ENCODE data around the gene GSKIP. TPM values are rescaled to one million over a fixed set of nuclear protein-coding genes. Genes with fewer than 3 reads are reported as not detected.

The GSKIP gene
- total RNA-seq, 6 experiments from 2014 or later = 23.1 to 37.3 (median 27.2) TPM

DNA sequence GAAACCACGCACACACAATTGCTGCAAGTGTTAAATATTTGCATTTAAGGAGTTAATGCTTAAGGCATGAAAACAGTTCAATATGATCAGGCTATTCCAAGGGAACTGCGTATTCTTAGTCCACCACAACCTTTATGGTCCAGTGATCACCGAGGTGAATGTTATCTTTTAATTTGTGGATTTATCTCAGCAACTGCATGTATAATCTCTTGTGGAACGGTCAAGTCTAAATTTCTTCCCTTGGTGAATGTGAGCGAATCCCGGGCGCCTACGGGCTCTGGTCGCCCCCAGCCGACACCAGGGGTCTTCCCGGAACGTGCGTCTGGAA is 27.6 kb downstream of the GSKIP start:
- no peaks in the 10 kb centered on the region for H3K9me3 Mint-ChIP-seq
- H3K36me3 Mint-ChIP-seq (ENCODE audit: low read depth) = no peaks in the 10 kb centered on the region
- peaks cover 8% of the 10 kb centered on the region for H3K4me1 Mint-ChIP-seq (ENCODE audit: low read depth)
- H3K27ac Mint-ChIP-seq = peak overlapping the region; percentile 80
- no peak for TF ChIP-seq CTCF (IDR thresholded peaks at IDR 0.05)
- no peak for DNase-seq
- H3K4me3 Mint-ChIP-seq = peak overlapping the region; percentile 92
- H3K27me3 Mint-ChIP-seq (ENCODE audit: insufficient read depth) = peaks cover 5% of the 10 kb centered on the region

DNA sequence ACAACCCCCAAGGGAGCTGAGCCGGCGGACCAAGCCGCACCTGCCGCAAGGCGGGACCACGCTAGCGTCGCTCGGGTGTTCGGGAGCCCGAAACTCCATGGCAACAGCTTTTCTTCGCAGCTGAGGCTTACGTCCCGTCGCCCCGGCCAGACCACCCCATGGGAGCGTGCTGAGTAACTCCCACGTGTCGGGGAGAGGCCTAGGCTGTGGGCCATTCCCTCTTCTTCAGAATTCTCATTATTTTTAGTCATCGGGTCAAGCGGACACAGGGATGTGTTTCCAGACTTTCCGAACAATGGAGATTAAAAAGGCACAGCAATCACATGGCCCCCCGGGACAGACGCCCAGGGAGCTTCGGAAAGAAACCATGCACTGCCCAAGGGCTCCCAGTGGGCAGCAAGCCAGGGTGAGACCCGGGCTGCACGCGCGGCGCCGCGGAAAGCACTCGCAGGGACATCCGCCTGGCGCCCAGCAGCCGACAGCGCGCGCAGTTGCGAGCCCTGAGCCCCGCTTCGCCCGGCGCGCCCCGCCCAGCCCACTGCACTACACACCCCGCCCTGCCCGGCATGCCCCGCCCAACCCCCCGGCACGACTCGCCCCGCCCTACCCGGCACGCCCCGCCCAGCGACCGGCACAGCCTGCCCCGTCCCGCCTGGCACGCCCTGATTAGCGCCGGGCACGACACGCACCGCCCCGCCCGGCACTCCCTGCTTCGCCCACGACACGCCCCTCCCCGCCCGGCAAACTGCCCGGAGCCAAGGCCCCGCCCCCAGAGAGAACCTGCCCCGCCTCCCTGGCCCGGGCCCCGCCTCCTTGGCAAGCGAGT is 28.2 kb downstream of the GSKIP start:
- no peak; the same call in 1 of the 2 replicates for TF ChIP-seq CTCF (IDR thresholded peaks at IDR 0.05)
- peak; percentile 93 for DNase-seq
- Mint-ChIP-seq H3K36me3 (ENCODE audit: low read depth) (no peaks in the 10 kb centered on the region), H3K9me3 (no peaks in the 10 kb centered on the region), H3K4me1 (ENCODE audit: low read depth) (peaks cover 8% of the 10 kb centered on the region), H3K27me3 (ENCODE audit: insufficient read depth) (peaks cover 5% of the 10 kb centered on the region), H3K4me3 (peak overlapping the region; percentile 92), H3K27ac (peak overlapping the region; percentile 80)

GRCh38 chr14:96393071-96393691 is 29.9 kb downstream of the GSKIP start:
- TF ChIP-seq CTCF (IDR thresholded peaks at IDR 0.05) = no peak
- Mint-ChIP-seq H3K9me3 (no peaks in the 10 kb centered on the region), H3K36me3 (ENCODE audit: low read depth) (no peaks in the 10 kb centered on the region)

DNA sequence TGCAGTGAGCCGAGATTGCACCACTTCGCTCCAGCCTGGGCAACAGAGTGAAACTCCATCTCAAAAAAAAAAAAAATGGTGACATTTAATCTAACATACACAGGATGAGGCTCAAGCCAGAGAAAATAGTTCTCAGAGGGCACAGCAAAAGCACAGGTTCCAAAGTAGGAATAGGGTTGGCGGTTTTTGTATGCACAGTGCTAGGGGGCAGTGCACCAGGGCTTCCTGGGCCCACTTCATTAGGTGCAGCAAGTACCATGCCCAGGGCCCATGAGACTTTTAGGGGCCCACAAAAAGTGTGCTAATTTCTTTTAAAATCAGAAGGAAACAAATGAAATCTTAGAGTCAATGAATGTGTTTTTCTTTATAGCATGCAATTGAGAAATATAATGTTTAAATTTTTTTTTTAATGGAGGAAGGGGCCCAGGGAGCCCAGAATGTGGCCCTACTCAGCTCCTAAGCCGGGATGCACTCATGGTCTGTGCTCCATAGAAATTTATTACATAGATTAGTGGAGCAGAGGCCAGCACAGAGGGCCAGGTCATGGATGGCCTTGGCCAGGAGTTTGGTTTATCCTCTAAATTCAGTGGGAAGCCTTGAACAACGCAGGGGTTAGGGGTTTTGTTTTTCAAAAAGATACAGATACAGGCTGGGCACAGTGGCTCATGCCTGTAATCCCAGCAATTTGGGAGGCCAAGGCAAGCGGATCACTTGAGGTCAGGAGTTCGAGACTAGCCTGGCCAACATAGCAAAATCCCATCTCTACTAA is 30.9 kb downstream of the GSKIP start:
- DNase-seq = no peak
- H3K27ac Mint-ChIP-seq = no peak overlapping the region
- peaks cover 8% of the 10 kb centered on the region for H3K4me1 Mint-ChIP-seq (ENCODE audit: low read depth)
- peak; percentile 18; the same call in 1 of the 2 replicates for TF ChIP-seq CTCF (IDR thresholded peaks at IDR 0.05)
- peaks cover 19% of the 10 kb centered on the region for H3K27me3 Mint-ChIP-seq (ENCODE audit: insufficient read depth)
- H3K9me3 Mint-ChIP-seq = no peaks in the 10 kb centered on the region
- H3K4me3 Mint-ChIP-seq = no peak overlapping the region
- H3K36me3 Mint-ChIP-seq (ENCODE audit: low read depth) = no peaks in the 10 kb centered on the region

More at GRCh38 chr14:96393071-96393691, 29.9 kb downstream of the GSKIP start:
- Mint-ChIP-seq H3K4me1 (ENCODE audit: low read depth) (peaks cover 8% of the 10 kb centered on the region), H3K4me3 (peak overlapping the region; percentile 92; the same call in 1 of the 2 replicates), H3K27me3 (ENCODE audit: insufficient read depth) (peaks cover 11% of the 10 kb centered on the region), H3K27ac (no peak overlapping the region)
- no peak for DNase-seq

- no peak for TF ChIP-seq CTCF (IDR thresholded peaks at IDR 0.05)
- no peak for DNase-seq
- Mint-ChIP-seq H3K36me3 (ENCODE audit: low read depth) (no peaks in the 10 kb centered on the region), H3K27ac (no peak overlapping the region), H3K27me3 (ENCODE audit: insufficient read depth) (peaks cover 45% of the 10 kb centered on the region), H3K4me1 (ENCODE audit: low read depth) (no peaks in the 10 kb centered on the region), H3K9me3 (no peaks in the 10 kb centered on the region), H3K4me3 (no peak overlapping the region)
Observed at GRCh38 chr14:96398432-96398831, 35.1 kb downstream of the GSKIP start.
